Measurements from ENCODE around the gene ZNF200. TPM values are rescaled to one million over a fixed set of nuclear protein-coding genes. Genes with fewer than 3 reads are reported as not detected.

The ZNF200 gene
- total RNA-seq, 1 donor from 2014 or later = 12.4 TPM

GRCh38 chr16:3193221-3194212 lies 41.4 kb downstream of the ZNF200 start:
- Mint-ChIP-seq H3K9me3 (no peaks in the 10 kb centered on the region), H3K4me1 (ENCODE audit: unreplicated experiment) (peaks cover 18% of the 10 kb centered on the region), H3K36me3 (no peaks in the 10 kb centered on the region), H3K27me3 (peaks cover 85% of the 10 kb centered on the region), H3K4me3 (no peak overlapping the region), H3K27ac (no peak overlapping the region)
- no peak for DNase-seq (ENCODE audit: extremely low spot score, unreplicated experiment)
- TF ChIP-seq CTCF (conservative IDR thresholded peaks at IDR 0.05) = no peak

- Mint-ChIP-seq H3K27me3 (peaks cover 88% of the 10 kb centered on the region), H3K27ac (no peak overlapping the region), H3K4me3 (no peak overlapping the region), H3K4me1 (ENCODE audit: unreplicated experiment) (peaks cover 18% of the 10 kb centered on the region), H3K9me3 (no peaks in the 10 kb centered on the region), H3K36me3 (no peaks in the 10 kb centered on the region)
- no peak for TF ChIP-seq CTCF (conservative IDR thresholded peaks at IDR 0.05)
- no peak for DNase-seq (ENCODE audit: extremely low spot score, unreplicated experiment)
These were observed 42.4 kb downstream of the ZNF200 start for GRCh38 chr16:3192476-3193019.

- peaks cover 94% of the 10 kb centered on the region for H3K27me3 Mint-ChIP-seq
- DNase-seq (ENCODE audit: extremely low spot score, unreplicated experiment) = no peak
- peaks cover 18% of the 10 kb centered on the region for H3K4me1 Mint-ChIP-seq (ENCODE audit: unreplicated experiment)
- no peaks in the 10 kb centered on the region for H3K9me3 Mint-ChIP-seq
- H3K36me3 Mint-ChIP-seq = no peaks in the 10 kb centered on the region
- TF ChIP-seq CTCF (conservative IDR thresholded peaks at IDR 0.05) = no peak
- H3K27ac Mint-ChIP-seq = peak overlapping the region; percentile 52
- H3K4me3 Mint-ChIP-seq = peak overlapping the region; percentile 94
These were observed 44.0 kb downstream of the ZNF200 start for GRCh38 chr16:3190949-3191353.

- H3K4me3 Mint-ChIP-seq = peak overlapping the region; percentile 94
- peaks cover 90% of the 10 kb centered on the region for H3K27me3 Mint-ChIP-seq
- H3K27ac Mint-ChIP-seq = peak overlapping the region; percentile 63
- TF ChIP-seq CTCF (conservative IDR thresholded peaks at IDR 0.05) = no peak
- no peaks in the 10 kb centered on the region for H3K9me3 Mint-ChIP-seq
- peaks cover 18% of the 10 kb centered on the region for H3K4me1 Mint-ChIP-seq (ENCODE audit: unreplicated experiment)
- DNase-seq (ENCODE audit: extremely low spot score, unreplicated experiment) = no peak
- H3K36me3 Mint-ChIP-seq = no peaks in the 10 kb centered on the region
These were observed 45.1 kb downstream of the ZNF200 start for GRCh38 chr16:3189869-3190268.

- H3K9me3 Mint-ChIP-seq = no peaks in the 10 kb centered on the region
- no peak for TF ChIP-seq CTCF (conservative IDR thresholded peaks at IDR 0.05)
- H3K27me3 Mint-ChIP-seq = peaks cover 88% of the 10 kb centered on the region
- peaks cover 20% of the 10 kb centered on the region for H3K4me1 Mint-ChIP-seq (ENCODE audit: unreplicated experiment)
- H3K36me3 Mint-ChIP-seq = no peaks in the 10 kb centered on the region
- H3K4me3 Mint-ChIP-seq = peak overlapping the region; percentile 94
- peak overlapping the region; percentile 63 for H3K27ac Mint-ChIP-seq
- no peak for DNase-seq (ENCODE audit: extremely low spot score, unreplicated experiment)
These were observed 45.8 kb downstream of the ZNF200 start for GRCh38 chr16:3188925-3189825.
